RWPE1 (cell line): ENCODE results near the gene EVA1B.

Source experiments
- CTCF ChIA-PET: fragments of 350-600 bp; sonication (Branson Sonifier 250); formaldehyde crosslinking; extraction: SDS; loops from one replicate; lab custom pipeline; 2021; lab: Yijun Ruan, JAX
- POLR2A ChIA-PET: fragments of 400-600 bp; formaldehyde crosslinking; extraction: SDS; loops from one replicate; lab custom pipeline; 2020; ENCODE audit warnings: antibody characterized with exemption; ENCODE audit not compliant: low non-redundant PET; lab: Yijun Ruan, JAX
- DNase-seq: peaks from one replicate; pipeline ENCODE4 v3.0.0; 2012; ENCODE audit warnings: low spot score
- H3K27ac ChIP-seq: fragments of 450-650 bp; 2 replicates; pipeline ENCODE4 v1.5.1; 2017
- CTCF ChIP-seq: fragments of 450-650 bp; conservative IDR thresholded peaks from 2 replicates; pipeline ENCODE4 v1.5.1; 2017; ENCODE audit warnings: low read depth, mild to moderate bottlenecking

Gene EVA1B

GRCh38 chr1:36341626-36342320 is 18.3 kb upstream of the EVA1B start:
- CTCF ChIA-PET = interaction anchor here (0.5 to 2.2 kb wide), 19 partner anchors 9 to 247 kb away, joined by 3 to 17 read pairs (median 3); no protein-coding TSS in a partner anchor
- DNase-seq = no peak
- TF ChIP-seq CTCF = no peak
- peak overlapping the region; percentile 69 for H3K27ac ChIP-seq
- POLR2A ChIA-PET = no interaction called here

GRCh38 chr1:36339615-36340014 is 16.2 kb upstream of the EVA1B start:
- CTCF ChIA-PET = interaction anchor here (0.6 kb wide), 2 partner anchors 14 to 18 kb away, joined by 3 to 5 read pairs; no protein-coding TSS in a partner anchor
- TF ChIP-seq CTCF = no peak
- DNase-seq = no peak
- POLR2A ChIA-PET = no interaction called here
- H3K27ac ChIP-seq = no peak overlapping the region

- no peak for TF ChIP-seq CTCF
- no peak for DNase-seq
- ChIA-PET CTCF (interaction anchor here (0.6 kb wide), 1 partner anchor 14 kb away, joined by 3 read pairs; no protein-coding TSS in a partner anchor), POLR2A (no interaction called here)
- no peak overlapping the region for H3K27ac ChIP-seq
Observed at GRCh38 chr1:36339215-36339614, 15.8 kb upstream of the EVA1B start.

- ChIA-PET POLR2A (no interaction called here), CTCF (interaction anchor here (1.1 kb wide), 1 partner anchor 32 kb away, joined by 3 read pairs; no protein-coding TSS in a partner anchor)
- TF ChIP-seq CTCF = no peak
- DNase-seq = no peak
- H3K27ac ChIP-seq = no peak overlapping the region
Observed at GRCh38 chr1:36337830-36338229, 14.4 kb upstream of the EVA1B start.

GRCh38 chr1:36330940-36331339 is 7.5 kb upstream of the EVA1B start:
- H3K27ac ChIP-seq = no peak overlapping the region
- no peak for DNase-seq
- POLR2A ChIA-PET = no interaction called here
- CTCF ChIA-PET = interaction anchor here (1.4 kb wide), 1 partner anchor 12 kb away, joined by 3 read pairs; no protein-coding TSS in a partner anchor
- TF ChIP-seq CTCF = no peak

- CTCF ChIA-PET = interaction anchor here (0.6 kb wide), 2 partner anchors 9 to 12 kb away, joined by 3 read pairs; no protein-coding TSS in a partner anchor
- TF ChIP-seq CTCF = no peak
- POLR2A ChIA-PET = no interaction called here
- DNase-seq = no peak
- H3K27ac ChIP-seq = no peak overlapping the region
Observed at GRCh38 chr1:36329817-36330216, 6.4 kb upstream of the EVA1B start.
